Measurements from ENCODE around the gene TXNDC2. TPM values are rescaled to one million over a fixed set of nuclear protein-coding genes. Genes with fewer than 3 reads are reported as not detected.

Gene TXNDC2
- total RNA-seq, 1 donor: under 0.01 TPM

GRCh38 chr18:9931146-9931545, 45.4 kb downstream of the TXNDC2 start:
- no peak overlapping the region for H3K4me3 ChIP-seq (ENCODE audit: low read depth, low read length)
- TF ChIP-seq, protein P1, sequence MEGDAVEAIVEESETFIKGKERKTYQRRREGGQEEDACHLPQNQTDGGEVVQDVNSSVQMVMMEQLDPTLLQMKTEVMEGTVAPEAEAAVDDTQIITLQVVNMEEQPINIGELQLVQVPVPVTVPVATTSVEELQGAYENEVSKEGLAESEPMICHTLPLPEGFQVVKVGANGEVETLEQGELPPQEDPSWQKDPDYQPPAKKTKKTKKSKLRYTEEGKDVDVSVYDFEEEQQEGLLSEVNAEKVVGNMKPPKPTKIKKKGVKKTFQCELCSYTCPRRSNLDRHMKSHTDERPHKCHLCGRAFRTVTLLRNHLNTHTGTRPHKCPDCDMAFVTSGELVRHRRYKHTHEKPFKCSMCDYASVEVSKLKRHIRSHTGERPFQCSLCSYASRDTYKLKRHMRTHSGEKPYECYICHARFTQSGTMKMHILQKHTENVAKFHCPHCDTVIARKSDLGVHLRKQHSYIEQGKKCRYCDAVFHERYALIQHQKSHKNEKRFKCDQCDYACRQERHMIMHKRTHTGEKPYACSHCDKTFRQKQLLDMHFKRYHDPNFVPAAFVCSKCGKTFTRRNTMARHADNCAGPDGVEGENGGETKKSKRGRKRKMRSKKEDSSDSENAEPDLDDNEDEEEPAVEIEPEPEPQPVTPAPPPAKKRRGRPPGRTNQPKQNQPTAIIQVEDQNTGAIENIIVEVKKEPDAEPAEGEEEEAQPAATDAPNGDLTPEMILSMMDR (IDR thresholded peaks at IDR 0.05; ENCODE audit: insufficient read depth, low read depth, low read length): no peak
- no peak for DNase-seq (ENCODE audit: low read depth)

GRCh38 chr18:9931678-9932077, 45.9 kb downstream of the TXNDC2 start:
- TF ChIP-seq, protein P1 (IDR thresholded peaks at IDR 0.05; ENCODE audit: insufficient read depth, low read depth, low read length): no peak
- no peak overlapping the region for H3K4me3 ChIP-seq (ENCODE audit: low read depth, low read length)
- no peak for DNase-seq (ENCODE audit: low read depth)

DNA sequence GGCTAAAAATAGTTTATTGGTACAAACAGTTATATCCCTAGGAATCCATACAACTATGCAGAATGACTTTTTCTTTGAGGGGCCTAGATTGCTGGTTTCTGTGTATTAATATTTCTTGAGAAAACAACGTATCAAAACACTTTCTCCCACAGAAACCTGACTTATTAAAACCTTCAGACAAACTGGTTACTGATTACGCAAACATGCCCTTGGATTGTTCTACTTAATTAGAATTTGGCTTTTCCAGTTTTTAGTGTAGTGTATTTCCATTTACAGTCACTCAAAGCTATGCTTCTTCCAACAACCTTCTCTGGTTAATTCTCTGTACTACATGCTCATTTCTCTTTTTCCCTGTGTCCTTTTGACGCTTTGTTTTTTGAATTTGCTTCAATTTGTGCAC, 48.1 kb downstream of the TXNDC2 start:
- TF ChIP-seq, protein P1 (IDR thresholded peaks at IDR 0.05; ENCODE audit: insufficient read depth, low read depth, low read length): no peak
- DNase-seq (ENCODE audit: low read depth): no peak

GRCh38 chr18:9934274-9934673, 48.5 kb downstream of the TXNDC2 start:
- no peak overlapping the region for H3K4me3 ChIP-seq (ENCODE audit: low read depth, low read length)
- TF ChIP-seq, protein P1 (IDR thresholded peaks at IDR 0.05; ENCODE audit: insufficient read depth, low read depth, low read length): no peak
- no peak for DNase-seq (ENCODE audit: low read depth)

More for the DNA sequence above, 48.1 kb downstream of the TXNDC2 start:
- H3K4me3 ChIP-seq (ENCODE audit: low read depth, low read length): no peak overlapping the region

Small RNA genes within 50 kb of the gene (small RNA-seq; reads per million reads assigned to genes)
- gene RNA5SP449: not detected
- 0.66 reads per million for gene RNA5SP450

Other genes with a start within 250 kb of the TXNDC2 start
- 34.5 and 48.6 TPM in 2 replicates for gene RAB31, start 177.7 kb upstream of the TXNDC2 start, total RNA-seq
- 203 and 288 TPM in 2 replicates for gene VAPA, start 28.0 kb downstream of the TXNDC2 start, total RNA-seq